Activated CD8-positive, alpha-beta memory T cell treated with anti-CD3 and anti-CD28 coated beads, Interleukin-2, amount 50 U/mL, for 4 hours (primary cell): Measurements from ENCODE around the gene CPB2.

Source experiments
- DNase-seq: peaks from one replicate; pipeline ENCODE4 v3.0.0-alpha.2; 2020

The CPB2 gene, protein sequence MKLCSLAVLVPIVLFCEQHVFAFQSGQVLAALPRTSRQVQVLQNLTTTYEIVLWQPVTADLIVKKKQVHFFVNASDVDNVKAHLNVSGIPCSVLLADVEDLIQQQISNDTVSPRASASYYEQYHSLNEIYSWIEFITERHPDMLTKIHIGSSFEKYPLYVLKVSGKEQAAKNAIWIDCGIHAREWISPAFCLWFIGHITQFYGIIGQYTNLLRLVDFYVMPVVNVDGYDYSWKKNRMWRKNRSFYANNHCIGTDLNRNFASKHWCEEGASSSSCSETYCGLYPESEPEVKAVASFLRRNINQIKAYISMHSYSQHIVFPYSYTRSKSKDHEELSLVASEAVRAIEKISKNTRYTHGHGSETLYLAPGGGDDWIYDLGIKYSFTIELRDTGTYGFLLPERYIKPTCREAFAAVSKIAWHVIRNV

GRCh38 chr13:46104868-46105267 lies at the start of gene CPB2:
CPB2 (minus strand) TSS chr13:46105033; CDS start chr13:46105009, 24 bp downstream.
- DNase-seq = no peak

- DNase-seq = no peak
Measured at GRCh38 chr13:46154136-46154801, 49.4 kb upstream of the CPB2 start.

GRCh38 chr13:46152627-46153328 lies 47.9 kb upstream of the CPB2 start:
- no peak for DNase-seq

DNA sequence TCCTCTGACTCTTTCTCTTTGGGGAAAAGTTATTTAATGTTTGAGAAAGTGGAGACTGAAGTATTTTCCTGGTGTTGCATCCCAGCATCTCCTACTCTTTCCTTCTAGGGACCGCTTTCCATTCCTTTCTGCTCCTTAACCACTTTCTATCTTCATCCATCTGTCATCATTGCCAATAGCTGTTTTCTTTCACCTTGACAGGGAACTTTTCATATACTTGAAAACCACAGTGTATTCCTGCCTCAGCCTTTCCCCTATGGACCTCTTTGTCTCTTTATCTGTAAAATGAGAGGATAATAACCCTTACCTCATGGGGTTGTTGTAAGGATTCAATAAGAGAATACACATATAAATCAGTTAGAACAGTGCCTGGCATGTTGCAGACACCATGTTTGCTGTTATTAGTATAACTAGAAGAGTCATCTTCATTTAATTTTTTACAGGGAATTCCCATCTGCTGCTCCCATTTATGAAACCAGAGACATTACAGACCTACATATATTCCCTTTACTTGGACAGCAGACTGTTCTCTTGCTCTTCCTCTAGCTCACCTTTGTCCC lies 45.4 kb upstream of the CPB2 start:
- DNase-seq = no peak

- peak; percentile 36 for DNase-seq
Measured at GRCh38 chr13:46149272-46150133, 44.7 kb upstream of the CPB2 start.

DNA sequence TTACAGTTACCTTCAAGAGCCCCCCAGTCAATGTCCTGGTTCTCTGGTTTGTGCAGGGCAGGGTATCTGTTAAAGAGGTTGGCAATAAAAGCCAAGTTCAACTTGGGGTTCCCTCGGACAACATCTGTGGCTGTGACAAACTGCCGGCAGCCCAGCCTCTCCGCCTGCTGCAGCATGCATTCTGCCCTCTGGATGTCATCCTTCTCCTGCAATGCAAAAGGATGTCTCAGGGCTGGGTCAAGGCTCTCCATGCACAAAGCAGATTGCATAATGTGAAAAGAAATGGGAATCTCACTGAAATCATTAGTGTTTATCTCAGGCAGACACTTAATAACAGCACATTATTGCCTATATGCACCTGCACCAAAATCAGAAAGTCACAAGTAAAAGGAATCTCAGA lies 42.1 kb upstream of the CPB2 start:
- no peak for DNase-seq

GRCh38 chr13:46145950-46146349 lies 41.1 kb upstream of the CPB2 start:
- DNase-seq = no peak

- DNase-seq = no peak
Measured at GRCh38 chr13:46145135-46145534, 40.3 kb upstream of the CPB2 start.

DNA sequence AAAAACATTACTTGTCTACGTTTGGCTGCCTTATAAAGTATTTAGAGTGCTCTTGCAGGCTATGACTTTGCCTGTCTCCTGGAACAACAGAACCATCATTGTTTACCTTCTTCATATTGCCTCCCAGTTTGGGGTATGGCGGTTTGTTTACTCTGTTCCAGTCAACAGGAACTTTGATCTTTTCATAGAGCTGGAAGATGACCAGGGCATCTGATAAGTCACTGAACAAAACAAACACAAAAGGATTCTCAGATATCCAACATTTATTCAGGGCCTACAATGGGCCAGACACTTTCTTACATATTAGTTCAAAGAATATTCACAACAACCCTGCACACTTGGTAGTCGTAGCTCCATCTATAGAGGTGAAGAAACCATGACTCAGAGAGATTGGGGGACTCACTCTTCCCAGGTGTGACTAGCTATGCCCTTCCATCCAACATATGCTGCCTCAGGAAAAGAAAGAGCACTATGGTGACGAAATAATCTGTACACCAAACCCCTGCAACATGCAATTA lies 38.4 kb upstream of the CPB2 start:
- DNase-seq = no peak

DNA sequence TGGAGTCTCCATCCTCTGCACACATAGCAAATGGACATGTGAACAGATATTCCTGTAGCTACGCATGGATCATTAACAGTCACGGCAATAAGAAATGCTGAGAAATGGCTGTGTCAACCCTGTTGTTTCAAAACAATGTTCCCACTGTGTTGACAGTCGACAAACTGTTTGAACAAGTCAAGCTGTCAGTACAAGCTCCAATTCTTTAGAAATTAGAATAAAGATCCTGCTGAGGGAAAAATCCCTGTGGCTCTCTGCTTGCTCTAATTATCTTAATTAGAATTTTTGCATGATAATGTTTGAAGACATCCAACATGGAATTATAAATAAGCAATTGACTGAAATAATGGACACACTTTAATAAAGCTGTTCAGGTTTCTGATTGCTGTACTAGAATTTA lies 37.9 kb upstream of the CPB2 start:
- DNase-seq = no peak

DNA sequence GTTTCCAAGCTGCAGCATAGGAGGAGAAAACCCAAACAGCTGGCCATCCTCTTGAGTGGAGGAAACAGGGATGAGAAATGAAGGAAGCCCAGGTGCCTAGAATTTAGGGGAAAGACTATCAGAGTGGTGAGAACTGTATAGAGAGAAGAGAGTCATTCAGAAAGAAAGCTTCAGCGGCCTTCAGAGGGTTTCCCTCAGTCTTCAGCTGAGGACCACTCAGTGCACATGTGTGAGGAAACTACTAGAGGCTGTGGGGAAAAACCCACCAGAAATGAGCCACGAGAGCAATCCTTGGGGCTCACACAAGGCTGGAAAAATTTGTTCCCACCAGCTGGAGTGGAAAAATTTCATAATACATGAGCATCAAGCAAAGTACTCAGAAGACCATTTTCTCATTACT lies 35.2 kb upstream of the CPB2 start:
- DNase-seq = no peak

- DNase-seq = no peak
Measured at GRCh38 chr13:46137627-46138317, 32.9 kb upstream of the CPB2 start.

DNA sequence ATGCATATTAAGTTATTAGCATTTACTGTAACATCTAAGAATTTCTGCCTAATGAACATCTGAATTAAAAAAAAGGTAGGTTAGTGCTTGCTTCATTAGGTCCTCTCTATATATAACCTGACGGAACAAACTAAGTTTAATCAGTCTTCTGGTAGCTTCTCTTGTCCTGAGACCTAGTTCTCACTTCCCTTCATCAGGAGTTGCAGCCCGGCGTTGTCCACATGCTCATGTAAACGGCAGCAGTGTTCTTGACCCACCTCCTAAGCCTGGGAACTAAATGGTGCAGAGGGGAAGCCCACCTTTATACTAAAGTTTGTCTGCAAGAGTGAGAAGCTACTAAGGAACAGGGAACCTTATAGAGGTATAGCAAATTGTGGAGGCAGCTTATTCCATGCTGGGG lies 31.9 kb upstream of the CPB2 start:
- no peak for DNase-seq

GRCh38 chr13:46134961-46135522 lies 30.2 kb upstream of the CPB2 start:
- no peak for DNase-seq

DNA sequence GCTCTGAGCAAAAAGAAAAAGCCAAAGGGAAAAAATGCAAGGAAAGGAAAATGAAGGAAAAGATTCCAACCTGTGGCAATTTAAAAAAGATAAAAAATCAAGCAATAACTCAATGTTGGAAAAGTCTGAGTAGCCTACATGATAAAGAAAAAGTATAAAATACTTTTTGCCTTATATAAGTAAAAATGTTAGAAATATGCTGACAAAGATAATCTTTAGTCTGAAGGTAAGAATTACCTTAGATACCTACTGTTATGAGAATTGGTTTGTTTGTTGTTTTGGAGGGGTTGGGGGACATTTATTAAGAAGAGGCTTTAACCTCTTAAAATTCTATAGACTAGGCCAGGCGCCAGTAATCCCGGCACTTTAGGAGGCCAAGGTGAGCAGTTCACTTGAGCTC lies 29.7 kb upstream of the CPB2 start:
- no peak for DNase-seq

DNA sequence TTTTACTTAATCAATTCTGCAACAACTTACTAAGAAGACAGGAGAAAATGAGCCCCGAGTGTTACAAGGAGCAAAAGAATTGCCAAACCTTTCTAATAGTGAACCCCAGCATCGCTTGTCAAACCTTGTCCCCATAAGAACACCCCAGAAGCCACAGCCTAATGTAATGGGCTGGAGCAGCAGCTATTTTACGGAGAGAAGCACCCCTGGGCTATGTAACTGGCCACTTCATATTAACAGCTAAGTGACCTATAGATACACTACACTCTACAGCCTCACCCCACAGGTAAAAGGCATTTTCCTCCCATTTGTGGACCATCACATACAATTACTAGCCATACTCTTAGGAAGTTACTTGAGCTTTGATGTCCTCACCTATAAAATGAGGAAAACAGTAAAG lies 27.3 kb upstream of the CPB2 start:
- DNase-seq = no peak

DNA sequence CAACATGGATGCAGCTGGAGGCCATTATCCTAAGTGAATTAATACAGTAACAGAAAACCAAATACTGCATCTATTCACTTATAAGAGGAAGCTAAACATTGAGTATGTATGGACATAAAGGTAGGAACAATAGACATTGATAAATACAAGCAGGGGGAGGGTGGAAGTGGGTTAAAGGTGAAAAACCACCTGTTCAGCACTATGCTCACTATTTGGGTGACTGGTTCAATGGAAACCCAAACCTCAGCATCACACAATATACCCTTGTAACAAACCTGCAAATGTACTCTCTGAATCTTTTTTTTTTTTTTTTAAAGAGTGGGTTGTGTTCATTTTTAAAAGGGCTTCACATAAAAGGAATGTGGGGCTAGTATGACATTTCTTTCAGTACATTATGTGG lies 26.9 kb upstream of the CPB2 start:
- no peak for DNase-seq

DNA sequence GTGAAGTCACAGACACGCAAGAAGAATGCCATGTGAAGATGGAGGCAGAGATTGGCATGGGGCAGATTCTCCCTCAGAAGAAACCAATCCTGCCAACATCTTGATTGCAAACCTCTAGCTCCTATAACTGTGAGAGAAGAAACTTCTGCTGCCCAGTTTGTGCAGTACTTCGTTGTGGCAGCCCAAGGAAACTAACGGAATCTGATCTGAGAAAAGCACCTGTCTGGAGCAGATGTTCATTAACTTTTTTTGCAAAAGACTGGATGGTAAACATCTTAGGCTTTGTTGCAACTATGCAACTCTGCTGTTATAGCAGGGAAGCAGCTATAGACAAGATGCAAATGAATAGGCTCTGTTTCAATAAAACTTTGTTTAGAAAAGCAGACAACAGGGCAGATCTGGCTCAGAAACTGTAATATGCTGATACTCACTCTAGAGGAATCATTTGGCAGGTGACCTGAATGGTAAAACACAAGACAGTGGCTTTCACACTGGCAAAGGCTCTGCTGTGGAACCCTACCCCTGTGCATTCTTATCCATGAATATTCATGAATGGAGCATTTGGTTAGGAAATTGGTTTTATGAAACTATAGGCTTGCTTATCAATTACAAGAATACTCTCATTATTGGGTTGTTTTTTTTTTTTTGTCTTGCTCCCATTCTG lies 25.3 kb upstream of the CPB2 start:
- no peak for DNase-seq

DNA sequence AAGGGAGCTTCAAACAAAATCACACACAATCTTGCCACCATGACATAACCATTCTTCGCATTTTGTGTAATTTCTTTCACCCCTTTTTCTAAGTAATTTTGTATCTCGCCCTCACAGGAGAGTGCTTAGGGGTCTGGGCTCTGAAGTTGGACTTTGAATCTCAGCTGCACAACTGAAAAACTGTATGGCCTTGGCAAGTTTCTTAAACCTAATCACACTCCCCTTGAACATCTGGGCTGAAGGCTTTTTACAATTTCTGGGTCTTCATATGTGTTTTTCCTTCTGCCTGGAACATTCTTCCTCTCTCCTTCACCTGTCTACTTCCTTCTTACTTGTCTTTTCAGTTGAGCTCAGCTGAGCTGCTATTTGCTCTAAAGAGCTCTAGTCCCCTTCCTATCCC lies 24.3 kb upstream of the CPB2 start:
- no peak for DNase-seq

DNA sequence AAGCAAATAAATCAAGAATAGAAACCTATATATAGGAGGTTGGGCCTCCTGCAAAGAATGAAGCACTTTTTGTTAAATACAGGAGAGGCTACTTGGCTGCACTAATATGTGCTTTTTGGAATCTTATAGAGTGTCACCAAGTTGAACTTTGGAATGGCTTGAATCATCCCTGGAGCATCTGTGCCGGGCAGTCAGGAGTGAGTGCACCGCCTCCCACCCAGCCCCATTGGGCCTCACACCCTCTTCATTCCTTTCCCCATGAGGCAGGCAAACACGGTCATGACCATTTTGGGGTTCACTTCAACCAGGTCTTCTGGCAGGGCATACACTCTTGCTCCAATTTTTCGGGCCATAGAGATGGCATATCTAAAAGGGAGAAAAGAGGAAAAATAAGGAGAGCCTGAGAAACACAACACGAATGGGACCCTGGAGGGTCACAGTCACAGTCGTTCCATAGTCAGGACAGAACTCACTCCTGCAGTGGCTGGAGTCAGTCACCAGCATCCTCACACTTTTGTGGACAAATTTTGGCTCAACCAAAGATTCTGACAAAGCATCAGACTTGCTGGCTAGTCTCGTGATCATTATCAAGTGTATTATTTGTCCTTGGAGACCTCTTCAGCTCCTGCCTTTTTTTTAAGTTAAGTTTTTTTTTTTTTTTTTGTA lies 22.7 kb upstream of the CPB2 start:
- DNase-seq = no peak
